NCI-H128 (cell line): ENCODE data around the gene PCNA.
"Not testable (repeated sequence)": the region's sequence is repeated elsewhere in the genome, so short reads cannot be mapped to it uniquely, and the experiment has no call there.

Experiments used
- DNase-seq: peaks from one replicate; lab custom pipeline; 2025; ENCODE audit not compliant: unreplicated experiment; lab: John Stamatoyannopoulos, UW

Gene PCNA

DNA sequence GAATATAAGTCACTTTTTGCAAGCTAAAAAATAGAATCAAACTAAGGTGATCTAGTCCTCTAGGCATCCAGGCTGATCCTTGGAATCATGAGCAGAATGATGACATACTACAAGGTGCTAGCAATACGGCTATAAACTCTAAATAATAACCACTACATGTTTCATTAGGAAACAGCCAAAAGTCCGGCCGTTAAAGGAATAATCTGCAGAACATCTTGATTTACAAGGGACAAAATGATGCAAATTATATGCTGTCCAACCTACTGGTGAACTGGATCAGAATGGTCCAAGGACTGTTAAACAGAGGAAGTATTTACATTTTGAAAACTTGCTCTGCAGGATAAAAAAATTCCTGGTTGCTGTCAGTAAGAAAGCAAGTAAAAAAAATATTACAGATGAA is 19.8 kb downstream of the PCNA start:
- not testable (repeated sequence) for DNase-seq

DNA sequence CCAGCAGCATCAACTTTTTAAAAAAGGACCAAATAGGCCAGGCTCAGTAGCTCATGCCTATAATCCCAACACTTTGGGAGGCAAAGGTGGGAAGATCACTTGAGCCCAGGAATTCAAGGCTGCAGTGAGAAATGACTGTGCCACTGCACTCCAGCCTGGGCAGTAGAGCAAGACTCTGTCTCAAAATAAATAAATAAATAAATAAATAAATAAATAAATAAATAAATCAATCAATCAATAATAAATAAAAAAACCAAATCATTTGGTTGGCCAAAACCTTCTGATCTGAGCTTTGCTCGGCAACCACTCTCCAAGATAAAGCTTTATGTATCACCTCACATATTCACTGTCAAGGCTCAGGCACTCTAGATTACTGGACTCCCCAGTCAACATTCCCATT is 20.7 kb downstream of the PCNA start:
- not testable (repeated sequence) for DNase-seq

DNA sequence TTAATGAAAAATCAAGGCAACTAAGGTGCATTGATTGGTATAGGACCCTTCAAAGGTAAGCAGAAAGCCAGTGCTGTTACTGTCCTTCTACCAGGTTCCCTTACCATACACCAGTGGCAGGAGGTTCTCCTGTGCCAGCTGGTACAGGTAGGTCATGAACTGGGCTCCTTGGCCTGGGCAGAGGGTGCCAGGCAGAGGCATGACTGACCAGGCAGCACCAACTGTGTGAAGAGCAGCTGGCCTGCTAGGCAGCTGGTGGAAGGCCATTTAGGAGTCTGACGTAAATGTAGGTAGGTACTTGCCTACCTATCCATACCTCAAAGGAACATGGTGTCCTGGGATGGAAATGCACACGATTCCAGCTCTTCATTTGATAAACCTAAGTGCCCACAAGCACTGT is 23.3 kb downstream of the PCNA start:
- no peak for DNase-seq

DNA sequence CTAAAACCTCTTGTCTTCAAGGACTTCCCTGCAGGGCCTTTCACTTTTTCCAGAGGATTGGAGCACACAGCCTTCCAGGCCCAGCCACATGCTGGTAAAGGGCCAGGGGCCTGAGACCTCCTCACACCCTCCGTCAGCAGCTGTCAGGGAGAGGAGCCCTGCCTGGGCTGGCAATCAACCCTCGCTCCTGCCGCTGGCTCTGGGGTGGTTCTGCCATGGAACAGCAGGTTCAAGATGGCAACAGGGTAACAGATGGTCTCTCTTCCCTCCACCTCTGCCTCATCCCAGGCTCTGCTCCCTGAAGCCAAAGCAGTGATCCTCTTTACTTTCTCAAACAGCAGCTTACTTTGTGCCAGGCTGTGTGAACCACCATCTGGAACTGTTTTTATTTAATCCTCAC is 23.8 kb downstream of the PCNA start:
- no peak for DNase-seq

DNA sequence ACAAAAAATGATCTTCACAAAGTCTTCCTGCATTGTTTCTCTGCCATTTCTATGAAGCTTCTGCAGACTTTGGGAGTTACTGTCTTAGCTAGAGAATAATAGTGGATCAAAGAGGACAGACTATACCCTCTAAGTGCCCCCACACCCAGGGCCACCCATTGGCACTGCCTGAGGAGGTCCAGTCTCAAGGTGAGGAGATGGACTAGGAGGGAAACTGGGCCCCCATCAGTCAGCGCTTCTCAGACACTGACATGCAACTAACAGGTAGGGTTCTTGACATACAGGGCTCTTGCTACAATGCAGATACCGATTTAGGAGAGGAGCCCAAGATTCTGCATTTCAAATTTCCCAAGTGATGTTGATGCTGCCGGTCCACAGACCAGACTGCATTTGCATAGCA is 24.3 kb downstream of the PCNA start:
- DNase-seq = no peak

DNA sequence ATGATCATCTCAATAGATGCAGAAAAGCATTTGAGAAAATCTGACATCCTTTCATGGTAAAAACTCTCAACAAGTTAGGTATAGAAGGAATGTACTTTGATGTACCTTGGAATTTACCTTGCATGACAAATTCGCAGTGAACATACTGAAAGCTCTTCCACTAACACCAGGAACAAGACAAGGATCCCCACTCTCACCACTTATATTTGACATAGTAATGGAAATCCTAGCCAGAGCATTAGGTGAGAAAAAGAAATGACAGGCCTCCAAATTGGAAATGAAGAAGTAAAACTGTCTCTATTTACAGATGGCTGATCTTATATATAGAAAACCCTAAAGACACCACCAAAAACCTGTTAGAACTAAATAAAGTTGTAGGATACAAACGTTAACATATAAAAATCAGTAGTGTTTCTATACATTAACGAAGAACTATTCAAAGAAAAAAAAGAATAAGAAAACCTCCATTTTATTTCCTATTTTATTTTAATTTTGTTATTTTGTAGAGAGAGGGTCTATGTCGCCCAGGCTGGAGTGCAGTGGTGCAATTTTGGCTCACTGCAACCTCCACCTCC is 26.9 kb downstream of the PCNA start:
- no peak for DNase-seq

DNA sequence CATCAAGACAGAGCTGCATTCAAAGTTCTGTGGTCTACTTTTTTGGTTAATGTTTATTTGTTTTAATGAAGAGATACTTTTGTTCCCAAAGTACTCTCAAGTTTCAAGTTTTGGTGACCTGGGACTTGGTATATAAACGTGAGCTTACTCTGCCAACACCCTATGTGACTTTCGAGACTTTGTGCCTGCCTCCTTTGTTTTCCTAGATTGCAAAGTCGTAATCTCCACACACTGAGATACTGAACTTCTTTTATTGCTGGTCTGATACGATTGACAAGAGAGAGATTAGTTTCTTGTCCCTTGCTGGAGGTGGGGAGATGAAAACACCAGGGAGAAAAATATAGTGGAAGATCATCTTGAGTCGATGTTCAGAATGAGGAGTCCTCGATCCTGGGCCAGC is 27.9 kb downstream of the PCNA start:
- no peak for DNase-seq

DNA sequence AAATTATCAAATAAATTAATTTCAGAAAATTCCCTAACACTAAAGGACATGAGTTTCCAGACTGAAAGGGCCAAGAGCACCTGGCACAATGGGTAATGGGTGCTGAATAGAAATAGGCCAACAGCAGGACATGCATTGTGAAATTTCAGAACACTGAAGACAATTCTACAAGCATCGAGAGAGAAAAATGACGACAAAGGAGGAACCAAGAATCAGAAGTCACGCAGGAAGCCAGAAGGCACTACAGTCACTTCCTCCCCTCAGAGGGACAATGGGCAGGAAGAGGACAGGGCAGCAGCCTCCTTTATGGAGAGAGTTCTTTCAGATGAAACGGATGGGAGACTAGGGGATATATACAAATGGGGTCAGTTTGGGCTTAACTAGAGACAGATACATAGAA is 29.6 kb downstream of the PCNA start:
- DNase-seq = no peak

DNA sequence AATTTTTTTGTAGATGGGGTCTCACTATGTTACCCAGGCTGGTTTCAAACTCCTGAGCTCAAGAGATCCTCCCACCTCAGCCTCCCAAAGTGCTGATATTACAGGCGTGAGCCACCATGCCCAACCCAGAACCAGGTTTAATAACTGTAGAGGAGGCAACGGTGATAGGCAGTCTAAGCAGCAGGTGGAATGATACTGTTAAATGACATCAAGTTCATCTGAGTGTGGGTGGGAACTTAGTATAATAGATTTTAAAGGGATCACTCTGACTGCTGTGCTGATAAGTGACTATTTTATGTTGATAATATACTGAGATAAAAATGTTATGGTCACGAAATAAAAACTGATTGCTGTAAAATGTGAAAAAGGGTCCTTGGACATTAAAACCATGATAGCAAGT is 31.1 kb downstream of the PCNA start:
- DNase-seq = no peak

DNA sequence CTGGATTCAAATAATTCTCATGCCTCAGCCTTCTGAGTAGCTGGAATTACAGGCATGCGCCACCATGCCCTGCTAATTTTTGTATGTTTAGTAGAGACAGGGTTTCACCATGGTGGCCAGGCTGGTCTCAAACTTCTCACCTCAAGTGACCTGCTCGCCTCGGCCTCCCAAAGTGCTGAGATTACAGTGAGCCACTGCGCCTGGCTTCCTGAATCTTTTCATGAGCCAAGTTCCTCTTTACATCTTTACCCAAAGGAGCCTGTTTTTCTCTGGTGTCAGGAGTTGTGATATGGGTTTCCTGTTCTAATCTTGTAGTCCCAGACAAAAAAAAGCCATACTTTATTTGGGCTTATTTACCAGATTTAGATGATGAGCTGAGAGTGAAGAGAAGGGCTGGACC is 34.4 kb downstream of the PCNA start:
- no peak for DNase-seq

DNA sequence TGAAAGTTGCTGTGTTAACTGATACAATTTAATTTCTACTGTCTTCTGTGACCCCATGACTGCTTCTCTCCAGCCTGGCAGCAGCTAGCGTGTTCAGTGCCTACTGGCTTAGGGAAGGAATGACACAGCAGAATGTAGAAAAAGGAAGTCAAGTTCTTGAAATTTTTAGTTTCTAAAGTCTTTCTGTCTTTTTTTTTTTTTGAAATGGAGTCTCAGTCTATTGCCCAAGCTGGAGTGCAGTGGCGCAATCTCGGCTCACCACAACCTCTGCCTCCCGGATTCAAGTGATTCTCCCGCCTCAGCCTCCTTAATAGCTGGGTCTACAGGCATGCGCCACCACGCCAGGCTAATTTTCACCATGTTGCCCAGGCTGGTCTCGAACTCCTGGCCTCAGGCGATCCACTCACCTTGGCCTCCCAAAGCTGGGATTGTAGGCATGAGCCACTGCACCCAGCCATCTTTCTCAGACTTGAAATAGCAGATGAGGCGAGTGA is 39.3 kb downstream of the PCNA start:
- no peak for DNase-seq

DNA sequence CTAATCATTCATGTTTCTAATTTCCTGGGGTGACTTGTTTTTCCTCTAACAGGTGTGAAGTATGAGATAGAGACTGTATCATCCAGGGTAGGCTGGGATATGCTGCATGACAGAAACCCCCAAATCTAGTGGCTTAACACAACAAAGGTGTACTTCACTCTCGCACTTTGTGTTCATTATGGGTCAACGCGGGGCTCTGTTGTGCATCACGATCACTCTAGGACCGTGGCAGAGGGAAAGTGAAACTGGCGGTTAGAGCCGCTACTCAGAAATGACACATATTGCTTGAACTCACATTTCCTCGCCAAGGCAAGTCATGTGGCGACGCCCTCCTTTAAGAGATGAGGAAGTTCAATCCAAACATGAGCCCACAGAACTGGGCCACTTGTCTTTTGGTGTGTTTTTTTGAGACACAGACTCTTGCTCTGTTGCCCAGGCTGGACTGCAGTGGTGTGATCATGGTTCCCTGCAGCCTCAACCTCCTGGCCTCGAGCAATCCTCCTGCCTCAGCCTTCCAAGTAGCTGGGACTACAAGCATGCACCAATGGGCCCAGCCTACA is 41.3 kb downstream of the PCNA start:
- no peak for DNase-seq

DNA sequence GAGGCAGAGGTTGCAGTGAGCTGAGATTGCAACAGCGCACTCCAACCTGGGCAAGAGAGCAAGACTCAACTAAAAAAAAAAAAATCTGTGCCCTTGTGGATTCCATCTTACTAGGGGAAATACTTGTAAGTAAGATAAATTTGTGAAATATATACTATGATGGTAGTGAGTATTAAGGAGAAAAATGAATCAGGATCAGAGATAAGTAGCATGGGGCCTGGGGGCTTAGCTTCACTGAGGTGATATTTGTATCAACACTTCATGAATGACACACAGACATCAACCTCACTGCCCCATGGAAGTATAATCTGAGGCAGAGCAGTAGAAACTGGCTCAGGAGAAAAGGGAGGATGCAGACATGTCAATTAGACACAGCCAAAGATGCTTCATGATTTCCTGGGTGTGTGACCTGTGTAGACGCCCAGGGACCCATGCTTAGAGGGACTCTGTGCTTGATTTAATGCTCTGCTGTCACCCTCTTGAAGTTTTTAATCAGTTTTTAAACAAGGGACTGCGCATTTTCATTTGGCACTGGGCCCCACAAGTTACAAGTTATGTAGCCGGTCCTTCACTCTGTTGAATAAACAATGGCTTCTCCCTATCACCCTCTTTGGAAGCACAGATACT is 41.9 kb downstream of the PCNA start:
- DNase-seq = no peak

DNA sequence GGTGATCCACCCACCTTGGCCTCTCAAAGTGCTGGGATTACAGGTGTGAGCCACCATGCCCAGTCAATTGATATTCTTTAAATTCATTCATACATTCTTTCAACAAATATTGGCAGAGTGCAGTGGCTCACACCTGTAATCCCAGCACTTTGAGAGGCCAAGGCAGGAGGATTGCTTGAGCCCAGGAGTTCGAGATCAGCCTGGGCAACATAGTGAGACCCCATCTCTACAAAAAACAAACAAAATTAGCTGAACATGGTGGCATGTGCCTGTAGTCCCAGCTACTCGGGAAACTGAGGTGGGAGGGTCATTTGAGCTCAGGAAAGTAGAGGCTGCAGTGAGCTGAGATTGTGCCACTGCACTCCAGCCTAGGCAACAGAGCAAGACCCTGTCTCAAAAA is 42.8 kb downstream of the PCNA start:
- DNase-seq = not testable (repeated sequence)

DNA sequence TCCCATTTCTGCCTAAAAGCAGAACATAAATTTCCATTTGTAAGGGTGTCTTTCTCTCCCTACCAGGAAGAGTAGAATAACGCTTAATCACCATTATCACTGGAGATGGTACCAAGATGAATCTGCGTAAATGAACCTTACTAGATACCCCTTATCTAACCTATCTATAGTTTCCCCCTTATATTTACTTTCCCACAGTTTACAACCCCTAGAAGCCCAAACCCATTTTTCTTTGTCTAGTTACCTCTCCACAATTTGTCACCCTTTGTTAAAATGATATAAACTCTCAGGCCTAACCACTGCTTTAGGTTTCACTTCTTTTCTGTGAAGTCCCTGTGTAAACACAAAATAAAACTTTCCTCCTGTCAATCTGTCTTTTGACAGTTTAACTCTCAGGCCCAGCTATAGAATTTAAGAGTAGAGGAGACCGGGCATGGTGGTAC is 45.5 kb downstream of the PCNA start:
- no peak for DNase-seq

DNA sequence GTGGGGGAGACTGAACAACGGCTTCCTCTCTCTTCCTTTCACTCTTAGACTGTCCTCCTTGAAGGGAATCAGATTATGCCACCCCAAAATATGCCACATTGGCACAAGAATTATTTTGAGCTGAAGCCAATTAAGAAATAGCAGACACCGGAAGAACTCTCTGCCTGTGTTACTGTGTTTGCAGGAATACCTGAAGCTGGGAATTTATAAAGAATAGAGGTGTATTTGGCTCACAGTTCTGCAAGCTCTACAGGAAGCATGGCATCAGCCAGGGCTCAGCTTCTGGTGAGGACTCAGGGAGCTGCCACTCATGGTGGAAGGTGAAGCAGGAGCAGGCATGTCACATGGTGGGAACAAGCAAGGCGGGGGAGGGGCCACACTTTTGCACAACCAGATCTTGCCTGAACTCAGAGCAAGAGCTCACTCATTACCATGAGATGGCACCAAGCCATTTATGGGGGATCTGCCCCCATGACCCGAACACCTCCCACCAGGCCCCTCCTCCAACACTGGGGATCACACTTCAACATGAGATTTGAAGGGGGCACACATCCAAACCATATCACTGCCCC is 46.0 kb downstream of the PCNA start:
- no peak for DNase-seq

DNA sequence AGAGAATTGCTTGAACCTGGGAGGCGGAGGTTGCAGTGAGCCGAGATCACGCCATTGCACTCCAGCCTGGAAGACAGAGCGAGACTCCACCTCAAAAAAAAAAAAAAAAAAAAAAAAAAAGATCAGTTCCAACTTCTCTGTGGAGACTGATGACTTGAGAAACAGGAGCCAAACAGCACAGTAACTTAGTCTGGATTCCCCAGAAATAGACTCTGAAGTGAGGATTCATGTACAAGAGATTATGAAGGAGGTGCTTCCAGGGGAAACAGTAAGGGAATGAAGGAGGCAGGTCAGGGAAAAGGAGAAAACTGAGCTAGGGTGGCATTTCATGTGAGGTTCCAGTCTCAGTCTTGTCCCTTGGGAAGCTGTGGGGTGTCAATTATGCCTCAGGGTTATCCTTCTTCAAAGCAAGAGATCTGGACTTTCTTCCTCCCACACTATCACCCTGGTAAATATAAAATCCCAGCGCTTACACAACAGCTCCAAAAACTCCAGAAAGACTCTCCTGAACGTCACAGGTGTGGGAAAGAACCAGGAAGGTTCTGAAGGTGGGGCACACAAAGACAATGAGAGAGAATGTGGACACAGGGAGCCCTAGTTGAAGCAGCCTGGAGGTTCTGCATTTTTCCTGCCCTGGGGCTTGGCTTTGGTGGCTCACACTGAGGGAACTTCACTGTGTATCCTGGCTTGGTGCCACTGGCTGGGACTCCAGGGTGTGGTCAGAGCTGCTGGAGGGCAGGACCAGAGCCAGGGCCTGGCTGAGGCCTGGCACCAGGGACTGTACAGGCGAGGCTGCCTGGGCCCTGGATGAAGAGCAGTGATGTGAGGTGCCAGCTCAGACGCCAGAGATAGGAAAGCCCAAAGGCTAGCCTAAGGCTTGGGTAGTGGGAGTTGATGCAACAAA is 46.8 kb downstream of the PCNA start:
- no peak for DNase-seq

DNA sequence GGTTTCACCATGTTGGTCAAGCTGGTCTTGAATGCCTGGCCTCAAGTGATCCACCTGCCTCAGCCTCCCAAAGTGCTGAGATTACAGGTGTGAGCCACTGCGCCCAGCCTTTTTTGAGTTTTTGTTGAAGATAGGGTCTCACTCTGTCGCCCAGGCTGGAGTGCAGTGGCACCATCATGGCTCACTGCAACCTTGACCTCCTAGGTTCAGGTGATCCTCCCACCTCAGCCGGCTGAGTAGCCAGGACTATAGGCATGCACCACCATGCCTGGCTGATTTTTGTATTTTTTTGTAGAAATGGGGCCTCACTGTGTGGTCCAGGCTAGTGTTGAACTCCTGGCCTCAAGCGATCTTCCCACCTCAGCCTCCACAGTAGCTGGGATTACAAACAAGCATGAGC is 47.8 kb downstream of the PCNA start:
- DNase-seq = not testable (repeated sequence)

DNA sequence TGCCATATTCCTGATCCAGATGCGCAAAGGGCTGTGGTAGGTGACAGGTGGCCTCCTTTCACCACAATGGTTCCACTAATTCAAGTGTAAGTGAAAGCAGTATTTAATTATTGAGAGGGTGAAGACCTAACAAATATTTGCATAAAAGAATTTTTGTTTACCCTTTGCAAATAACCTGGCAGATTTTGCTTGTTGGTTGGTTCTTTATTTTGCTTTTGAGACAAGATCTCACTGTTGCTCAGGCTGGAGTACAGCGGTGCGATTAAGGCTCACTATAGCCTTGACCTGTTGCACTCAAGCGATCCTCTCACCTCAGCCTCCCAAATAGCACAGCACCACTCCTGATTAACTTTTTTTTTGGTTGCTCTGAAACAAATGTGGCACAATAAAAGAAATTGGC is 49.2 kb downstream of the PCNA start:
- no peak for DNase-seq

DNA sequence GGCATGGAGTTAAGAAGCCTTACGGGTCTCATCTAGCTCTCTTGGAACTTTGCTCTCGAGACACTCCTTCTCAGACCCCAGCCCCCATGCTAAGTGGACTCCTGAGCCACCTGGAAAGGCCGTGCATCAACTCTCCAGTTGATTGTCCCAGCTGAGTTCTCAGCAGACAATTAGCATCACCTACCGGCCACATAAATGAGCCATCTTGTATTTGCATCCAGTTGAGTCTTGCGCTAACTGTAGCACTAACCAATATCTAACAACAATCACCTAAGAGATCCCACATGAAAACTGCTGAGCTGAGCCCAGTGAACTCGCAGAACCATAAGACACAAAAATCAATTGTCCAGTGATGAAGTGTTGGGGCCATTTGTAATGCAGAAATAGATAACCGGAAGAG is 49.7 kb downstream of the PCNA start:
- no peak for DNase-seq

DNA sequence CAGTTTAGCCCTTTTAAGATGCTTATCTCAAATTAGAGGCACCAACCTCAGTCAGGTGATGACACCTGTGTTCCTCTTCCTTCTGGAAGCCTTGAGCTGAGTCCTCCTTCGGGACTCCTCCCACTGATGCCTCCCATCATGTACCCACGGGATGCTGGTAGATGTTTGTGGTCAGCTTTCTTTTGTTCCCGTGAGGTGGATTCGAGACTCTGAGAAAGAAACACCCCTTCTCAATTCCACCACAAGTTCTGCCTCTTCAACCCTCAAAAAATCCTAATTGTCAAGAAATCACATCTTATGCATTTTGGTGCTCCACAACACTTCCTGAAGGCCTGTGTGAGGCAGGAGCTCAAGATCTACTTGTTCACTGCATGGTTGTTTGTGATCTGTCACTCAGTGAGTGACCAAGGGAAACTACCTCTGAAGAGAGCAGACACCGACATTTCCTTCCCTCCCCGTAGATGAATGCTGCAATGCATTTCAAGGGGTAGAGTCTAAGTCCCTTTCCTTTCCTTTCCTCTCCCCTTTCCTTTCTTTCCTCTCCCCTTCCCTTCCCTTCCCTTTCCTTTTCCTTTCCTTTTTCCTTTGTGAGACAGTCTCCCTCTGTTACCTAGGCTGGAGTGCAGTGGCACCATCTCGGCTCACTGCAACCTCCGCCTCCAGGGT is 50.5 kb downstream of the PCNA start:
- DNase-seq = no peak
